Activated CD4-positive, alpha-beta T cell treated with anti-CD3 and anti-CD28 coated beads for 48 hours (primary cell): ENCODE data around the gene GDF2.

Source experiments
- DNase-seq: peaks from one replicate; pipeline ENCODE4 v3.0.0-alpha.2; 2020

Gene GDF2

DNA sequence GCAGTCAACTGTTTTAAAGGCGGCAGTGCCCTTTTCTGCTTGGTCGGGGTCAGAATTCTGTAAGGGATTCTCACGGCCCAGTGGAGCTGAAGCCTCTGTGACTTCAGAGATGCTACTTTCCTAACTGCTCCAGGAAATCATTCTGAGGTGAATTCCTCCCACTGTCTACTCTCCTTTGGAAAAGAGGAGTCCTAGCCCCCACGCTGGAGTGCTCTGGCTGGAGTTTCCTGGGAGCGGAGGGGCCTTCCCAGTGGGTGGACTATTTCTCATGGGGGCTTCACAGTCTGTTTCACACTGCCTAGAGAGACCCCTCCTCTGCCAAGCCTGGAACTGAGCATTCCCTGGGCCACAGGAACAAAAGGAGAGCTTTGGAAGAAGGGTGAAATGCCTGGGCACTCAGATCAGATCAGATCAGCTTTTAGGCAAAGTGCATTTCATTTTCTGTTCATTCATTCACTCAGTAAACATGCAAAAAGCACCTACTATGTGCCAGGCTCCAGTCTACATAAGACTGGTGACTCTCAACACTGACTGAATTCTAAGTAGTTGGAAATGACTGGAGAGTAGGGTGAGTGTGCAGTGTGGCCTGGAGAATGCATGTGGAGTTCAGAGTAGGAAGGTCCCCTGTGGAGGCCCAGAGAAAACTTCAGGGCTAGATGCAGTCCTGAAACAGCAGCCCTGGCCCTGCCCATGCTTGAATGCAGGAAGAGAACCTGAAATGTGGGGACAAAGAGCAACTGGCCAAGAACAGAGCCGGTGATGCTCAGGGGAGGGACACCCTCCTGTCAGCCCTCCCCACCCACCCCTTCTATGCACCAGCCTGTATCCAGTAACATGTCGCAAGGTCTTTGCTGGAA lies 49.6 kb downstream of the GDF2 start:
- no peak for DNase-seq

DNA sequence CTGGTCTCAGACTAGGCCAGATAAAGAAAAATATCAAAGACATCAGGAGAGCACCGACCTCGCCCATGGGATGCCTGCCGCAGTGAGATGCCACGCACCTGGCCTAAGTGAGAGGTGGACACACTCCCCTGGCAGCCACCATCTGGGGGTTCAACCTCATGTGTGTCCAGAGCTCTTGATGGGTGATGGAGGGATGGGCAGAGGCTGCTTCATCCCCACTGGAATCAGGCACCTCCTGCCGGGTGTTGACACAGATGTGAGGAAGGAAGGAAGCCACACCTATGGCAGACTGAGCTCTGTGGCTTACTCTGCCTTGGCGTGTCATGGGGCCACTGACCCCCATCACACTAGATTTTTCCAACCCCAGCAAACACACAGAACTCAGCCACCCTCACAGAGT lies 50.5 kb downstream of the GDF2 start:
- DNase-seq = no peak

GRCh38 chr10:47374611-47375536 lies 52.6 kb downstream of the GDF2 start:
- no peak for DNase-seq

DNA sequence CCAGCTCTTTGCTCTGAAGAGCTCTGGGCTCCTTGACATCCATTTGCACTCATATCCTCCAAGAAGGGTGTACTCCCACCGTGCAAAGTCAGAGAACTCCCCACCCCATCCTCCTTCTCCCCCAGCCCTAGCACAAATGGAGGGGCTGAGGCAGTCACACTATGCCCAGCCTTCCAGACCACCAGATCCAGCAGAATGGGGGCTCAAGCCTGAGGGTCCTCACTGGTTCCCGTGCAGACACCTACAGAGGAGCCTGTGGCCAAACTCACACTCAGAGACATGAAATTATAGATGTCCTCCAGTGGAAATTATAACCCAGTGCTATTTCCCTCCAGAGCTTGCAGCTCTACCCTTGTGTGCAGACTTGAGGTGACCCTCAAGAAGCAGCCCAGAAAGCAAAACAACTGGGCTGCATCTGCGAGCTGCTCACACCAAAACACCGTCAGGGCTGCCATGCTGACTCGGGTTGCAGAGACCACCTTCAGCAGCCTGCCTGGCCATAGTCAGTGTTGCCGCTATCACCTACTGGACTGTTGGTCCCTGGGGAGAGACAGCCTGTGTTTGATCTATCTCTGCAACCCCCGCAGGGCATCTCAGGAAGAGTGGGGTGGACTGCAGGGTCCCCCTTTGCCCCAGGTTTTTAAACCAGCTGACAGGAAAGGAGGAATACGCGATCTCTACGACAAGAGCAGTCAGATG lies 54.4 kb downstream of the GDF2 start:
- no peak for DNase-seq
